Measurements from ENCODE around the gene PTPRM. TPM values are rescaled to one million over a fixed set of nuclear protein-coding genes. Genes with fewer than 3 reads are reported as not detected.

PTPRM gene
- total RNA-seq, 1 donor from 2014 or later: 10.7 TPM

GRCh38 chr18:7896805-7897518 lies 329.8 kb downstream of the PTPRM start:
- intact Hi-C loops (cut with micrococcal nuclease): no loop called here
- H3K27ac Mint-ChIP-seq: no peak overlapping the region
- no peaks in the 10 kb centered on the region for H3K4me1 Mint-ChIP-seq (ENCODE audit: low read depth)
- H3K27me3 Mint-ChIP-seq (ENCODE audit: insufficient read depth): no peaks in the 10 kb centered on the region
- no peaks in the 10 kb centered on the region for H3K36me3 Mint-ChIP-seq (ENCODE audit: low read depth)
- no peak overlapping the region for H3K4me3 Mint-ChIP-seq
- no peaks in the 10 kb centered on the region for H3K9me3 Mint-ChIP-seq
- no peak for DNase-seq (ENCODE audit: low spot score)

- Mint-ChIP-seq H3K36me3 (ENCODE audit: low read depth) (no peaks in the 10 kb centered on the region), H3K4me1 (ENCODE audit: low read depth) (no peaks in the 10 kb centered on the region), H3K4me3 (no peak overlapping the region), H3K9me3 (no peaks in the 10 kb centered on the region), H3K27me3 (ENCODE audit: insufficient read depth) (no peaks in the 10 kb centered on the region), H3K27ac (no peak overlapping the region)
- intact Hi-C loops (cut with micrococcal nuclease): no loop called here
- DNase-seq (ENCODE audit: low spot score): no peak
Measured at GRCh38 chr18:7898181-7898580, 331.1 kb downstream of the PTPRM start.

DNA sequence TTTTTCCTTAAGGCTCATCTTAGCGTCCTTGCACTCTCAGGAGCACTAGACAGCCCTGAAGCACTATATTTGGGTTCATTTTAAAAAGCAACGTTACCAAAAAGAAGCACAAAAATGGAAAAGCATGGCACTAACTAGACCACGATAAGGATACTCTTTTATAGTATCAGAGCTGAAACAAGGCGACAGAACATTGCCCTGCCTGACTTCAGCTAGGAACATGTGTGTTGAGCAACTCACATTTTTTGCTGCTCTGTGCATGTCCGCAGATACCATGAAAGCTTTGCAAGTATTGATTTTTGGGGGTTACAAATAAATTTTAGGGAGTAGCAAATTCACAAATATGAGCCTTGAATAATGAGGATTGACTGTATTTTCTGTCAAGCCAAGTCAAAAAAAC lies 332.0 kb downstream of the PTPRM start:
- H3K36me3 Mint-ChIP-seq (ENCODE audit: low read depth): no peaks in the 10 kb centered on the region
- H3K27ac Mint-ChIP-seq: no peak overlapping the region
- no peaks in the 10 kb centered on the region for H3K4me1 Mint-ChIP-seq (ENCODE audit: low read depth)
- no peak for DNase-seq (ENCODE audit: low spot score)
- no peaks in the 10 kb centered on the region for H3K27me3 Mint-ChIP-seq (ENCODE audit: insufficient read depth)
- H3K4me3 Mint-ChIP-seq: no peak overlapping the region
- H3K9me3 Mint-ChIP-seq: no peaks in the 10 kb centered on the region
- intact Hi-C loops (cut with micrococcal nuclease): no loop called here

DNA sequence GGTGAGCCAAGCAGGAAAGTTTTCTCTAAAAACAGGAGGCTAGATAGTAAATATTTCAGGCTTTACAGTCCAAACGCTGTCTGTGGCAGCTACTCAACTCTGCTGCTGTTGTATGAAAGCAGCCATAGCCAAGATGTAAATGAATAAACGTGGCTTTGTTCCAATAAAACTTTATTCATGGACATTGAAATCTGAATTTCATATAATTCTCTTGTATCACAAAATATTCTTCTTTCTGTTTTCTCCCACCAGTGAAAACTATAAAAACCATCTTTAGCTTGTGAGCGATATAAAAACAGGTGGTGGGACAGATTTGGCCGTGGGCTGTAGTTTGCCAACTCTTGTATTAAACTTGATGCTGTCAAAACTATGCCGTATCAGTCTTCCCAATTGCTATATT lies 333.0 kb downstream of the PTPRM start:
- H3K4me1 Mint-ChIP-seq (ENCODE audit: low read depth): no peaks in the 10 kb centered on the region
- intact Hi-C loops (cut with micrococcal nuclease): no loop called here
- H3K27ac Mint-ChIP-seq: no peak overlapping the region
- H3K36me3 Mint-ChIP-seq (ENCODE audit: low read depth): no peaks in the 10 kb centered on the region
- H3K4me3 Mint-ChIP-seq: no peak overlapping the region
- H3K27me3 Mint-ChIP-seq (ENCODE audit: insufficient read depth): no peaks in the 10 kb centered on the region
- H3K9me3 Mint-ChIP-seq: no peaks in the 10 kb centered on the region
- no peak for DNase-seq (ENCODE audit: low spot score)

DNA sequence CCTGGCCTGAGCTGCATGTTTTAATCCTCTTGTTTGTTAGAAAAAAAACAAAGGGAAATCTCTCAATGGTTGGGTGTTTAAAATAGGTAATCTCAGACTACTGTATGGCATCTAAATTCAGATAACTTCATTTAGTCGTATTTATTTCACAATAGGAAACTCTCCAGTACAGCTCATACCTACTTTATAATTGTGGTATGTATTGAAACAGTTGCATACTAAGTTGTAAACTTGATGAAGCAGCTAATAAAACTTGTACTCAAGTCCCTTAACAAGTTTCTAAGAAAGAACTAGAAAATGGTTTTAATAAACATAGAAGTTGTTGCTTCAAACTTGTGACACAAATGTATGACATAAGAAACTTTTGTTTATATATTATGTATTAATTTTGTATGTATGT lies 334.5 kb downstream of the PTPRM start:
- Mint-ChIP-seq H3K27me3 (ENCODE audit: insufficient read depth) (no peaks in the 10 kb centered on the region), H3K27ac (no peak overlapping the region), H3K4me1 (ENCODE audit: low read depth) (no peaks in the 10 kb centered on the region), H3K9me3 (no peaks in the 10 kb centered on the region), H3K36me3 (ENCODE audit: low read depth) (no peaks in the 10 kb centered on the region), H3K4me3 (no peak overlapping the region)
- no peak for DNase-seq (ENCODE audit: low spot score)
- intact Hi-C loops (cut with micrococcal nuclease): no loop called here

GRCh38 chr18:7902399-7902839 lies 335.3 kb downstream of the PTPRM start:
- H3K4me3 Mint-ChIP-seq: no peak overlapping the region
- H3K36me3 Mint-ChIP-seq (ENCODE audit: low read depth): no peaks in the 10 kb centered on the region
- no peak overlapping the region for H3K27ac Mint-ChIP-seq
- no peaks in the 10 kb centered on the region for H3K9me3 Mint-ChIP-seq
- intact Hi-C loops (cut with micrococcal nuclease): no loop called here
- H3K4me1 Mint-ChIP-seq (ENCODE audit: low read depth): no peaks in the 10 kb centered on the region
- no peaks in the 10 kb centered on the region for H3K27me3 Mint-ChIP-seq (ENCODE audit: insufficient read depth)
- DNase-seq (ENCODE audit: low spot score): no peak

- no peak for DNase-seq (ENCODE audit: low spot score)
- no peaks in the 10 kb centered on the region for H3K9me3 Mint-ChIP-seq
- no peak overlapping the region for H3K27ac Mint-ChIP-seq
- intact Hi-C loops (cut with micrococcal nuclease): no loop called here
- H3K4me3 Mint-ChIP-seq: no peak overlapping the region
- H3K27me3 Mint-ChIP-seq (ENCODE audit: insufficient read depth): no peaks in the 10 kb centered on the region
- H3K4me1 Mint-ChIP-seq (ENCODE audit: low read depth): no peaks in the 10 kb centered on the region
- H3K36me3 Mint-ChIP-seq (ENCODE audit: low read depth): no peaks in the 10 kb centered on the region
Measured at GRCh38 chr18:7904529-7904928, 337.4 kb downstream of the PTPRM start.

DNA sequence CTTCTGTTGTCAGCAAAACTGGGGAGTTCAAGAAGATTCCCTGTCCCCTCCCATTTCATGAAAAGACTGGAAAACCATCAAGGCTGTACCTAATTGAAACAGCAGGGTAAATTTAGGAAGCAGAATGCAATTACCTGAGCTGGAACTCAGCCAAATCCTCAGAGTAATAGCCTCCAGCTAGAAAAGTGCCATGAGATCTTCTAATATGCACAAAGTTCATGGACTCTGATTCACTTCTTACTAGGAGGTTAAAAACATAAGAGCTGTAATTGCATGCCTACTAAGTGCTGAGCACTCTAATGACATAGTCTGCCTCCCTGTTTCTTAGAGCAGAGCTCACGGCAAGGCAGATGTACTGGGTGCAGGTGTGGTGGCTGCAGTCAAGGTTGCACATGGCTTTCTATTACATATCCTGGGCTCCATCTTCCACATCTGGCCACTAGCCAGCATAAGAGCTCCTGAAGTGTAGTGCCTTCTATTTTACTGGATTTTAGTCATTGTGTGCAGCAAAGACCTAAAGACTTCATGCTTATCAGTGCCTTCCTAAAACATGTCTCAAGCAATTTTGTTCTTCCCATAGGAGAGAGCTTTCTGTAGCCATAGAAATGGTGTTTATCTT lies 341.7 kb downstream of the PTPRM start:
- no peak overlapping the region for H3K27ac Mint-ChIP-seq
- no peaks in the 10 kb centered on the region for H3K27me3 Mint-ChIP-seq (ENCODE audit: insufficient read depth)
- intact Hi-C loops (cut with micrococcal nuclease): no loop called here
- H3K4me3 Mint-ChIP-seq: no peak overlapping the region
- no peak for DNase-seq (ENCODE audit: low spot score)
- H3K4me1 Mint-ChIP-seq (ENCODE audit: low read depth): no peaks in the 10 kb centered on the region
- no peaks in the 10 kb centered on the region for H3K36me3 Mint-ChIP-seq (ENCODE audit: low read depth)
- no peaks in the 10 kb centered on the region for H3K9me3 Mint-ChIP-seq

DNA sequence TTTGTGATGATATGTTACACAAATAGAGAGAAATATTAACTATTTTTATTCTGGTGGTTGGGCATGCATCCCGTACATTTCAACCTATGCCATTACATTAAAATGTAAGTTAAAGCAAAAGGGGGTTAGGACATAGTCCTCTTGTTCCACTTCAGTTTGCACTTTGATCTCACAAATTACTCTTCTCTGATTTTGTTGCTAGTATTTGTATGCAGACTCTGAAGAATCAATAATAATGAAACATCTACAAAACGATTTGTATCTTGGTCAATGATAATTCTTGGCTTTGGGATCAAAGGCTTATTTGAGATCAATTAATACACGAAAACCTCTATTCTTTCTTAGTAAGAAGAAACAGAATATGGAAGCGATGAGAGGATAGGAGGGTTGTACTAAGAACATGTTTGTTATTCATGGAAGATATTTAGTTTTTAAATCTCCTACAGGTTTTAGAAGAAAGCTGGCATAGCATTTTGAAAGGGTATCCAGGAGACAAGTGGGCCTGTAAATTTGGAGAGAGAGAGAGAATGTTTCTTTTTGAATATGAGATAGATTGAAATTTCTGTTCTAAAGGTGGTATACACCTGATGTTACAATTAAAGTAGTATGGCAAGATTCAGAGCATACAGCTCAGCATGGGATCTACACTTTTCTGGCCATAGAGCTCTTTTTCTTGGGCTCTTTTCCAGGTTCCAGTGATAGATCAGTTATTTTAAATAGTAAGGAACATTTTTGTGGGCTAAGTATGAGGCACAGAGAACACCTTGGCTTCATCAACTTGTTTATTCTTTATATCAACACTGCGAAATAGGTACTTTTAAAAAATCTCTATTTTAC lies 347.9 kb downstream of the PTPRM start:
- Mint-ChIP-seq H3K4me1 (ENCODE audit: low read depth) (no peaks in the 10 kb centered on the region), H3K9me3 (no peaks in the 10 kb centered on the region), H3K27me3 (ENCODE audit: insufficient read depth) (peaks cover 2% of the 10 kb centered on the region), H3K27ac (no peak overlapping the region), H3K4me3 (no peak overlapping the region), H3K36me3 (ENCODE audit: low read depth) (no peaks in the 10 kb centered on the region)
- no peak for DNase-seq (ENCODE audit: low spot score)
- intact Hi-C loops (cut with micrococcal nuclease): no loop called here

- Mint-ChIP-seq H3K4me3 (no peak overlapping the region), H3K27me3 (ENCODE audit: insufficient read depth) (peaks cover 2% of the 10 kb centered on the region), H3K9me3 (peaks cover 7% of the 10 kb centered on the region), H3K27ac (no peak overlapping the region), H3K4me1 (ENCODE audit: low read depth) (no peaks in the 10 kb centered on the region), H3K36me3 (ENCODE audit: low read depth) (no peaks in the 10 kb centered on the region)
- DNase-seq (ENCODE audit: low spot score): no peak
- intact Hi-C loops (cut with micrococcal nuclease): no loop called here
Measured at GRCh38 chr18:7918701-7919100, 351.6 kb downstream of the PTPRM start.

GRCh38 chr18:7919565-7919964 lies 352.4 kb downstream of the PTPRM start:
- H3K4me3 Mint-ChIP-seq: no peak overlapping the region
- DNase-seq (ENCODE audit: low spot score): no peak

GRCh38 chr18:7921938-7922587 lies 354.9 kb downstream of the PTPRM start:
- Mint-ChIP-seq H3K9me3 (peaks cover 10% of the 10 kb centered on the region), H3K36me3 (ENCODE audit: low read depth) (no peaks in the 10 kb centered on the region), H3K4me1 (ENCODE audit: low read depth) (no peaks in the 10 kb centered on the region), H3K27ac (no peak overlapping the region), H3K4me3 (no peak overlapping the region), H3K27me3 (ENCODE audit: insufficient read depth) (no peaks in the 10 kb centered on the region)
- DNase-seq (ENCODE audit: low spot score): no peak
- intact Hi-C loops (cut with micrococcal nuclease): no loop called here

More at GRCh38 chr18:7919565-7919964, 352.4 kb downstream of the PTPRM start:
- no peaks in the 10 kb centered on the region for H3K4me1 Mint-ChIP-seq (ENCODE audit: low read depth)
- H3K27ac Mint-ChIP-seq: no peak overlapping the region
- intact Hi-C loops (cut with micrococcal nuclease): no loop called here
- H3K27me3 Mint-ChIP-seq (ENCODE audit: insufficient read depth): peaks cover 2% of the 10 kb centered on the region
- no peaks in the 10 kb centered on the region for H3K36me3 Mint-ChIP-seq (ENCODE audit: low read depth)
- peaks cover 10% of the 10 kb centered on the region for H3K9me3 Mint-ChIP-seq

DNA sequence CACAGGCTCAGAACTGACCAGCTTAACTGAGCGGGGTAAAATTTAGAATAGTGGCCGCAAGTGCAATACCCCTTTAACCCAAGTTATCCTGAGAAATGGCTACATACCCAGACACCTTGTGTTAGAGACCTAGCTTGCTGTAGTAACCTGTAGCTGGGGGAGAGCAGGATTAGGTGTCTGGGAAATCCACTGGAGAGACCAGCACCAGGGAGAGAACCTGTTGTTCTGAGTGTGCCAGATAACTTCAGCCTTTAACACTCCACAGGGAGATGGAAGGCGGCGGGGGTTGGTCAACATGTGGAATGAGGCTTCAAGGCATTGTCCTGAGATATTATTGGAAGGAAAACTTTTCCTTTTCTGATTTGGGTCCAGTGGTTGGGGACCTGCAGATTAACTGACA lies 356.0 kb downstream of the PTPRM start:
- peaks cover 10% of the 10 kb centered on the region for H3K9me3 Mint-ChIP-seq
- no peaks in the 10 kb centered on the region for H3K27me3 Mint-ChIP-seq (ENCODE audit: insufficient read depth)
- intact Hi-C loops (cut with micrococcal nuclease): no loop called here
- H3K4me1 Mint-ChIP-seq (ENCODE audit: low read depth): no peaks in the 10 kb centered on the region
- H3K36me3 Mint-ChIP-seq (ENCODE audit: low read depth): no peaks in the 10 kb centered on the region
- DNase-seq (ENCODE audit: low spot score): no peak
- no peak overlapping the region for H3K27ac Mint-ChIP-seq
- no peak overlapping the region for H3K4me3 Mint-ChIP-seq

All from activated T-helper 1 cell treated with anti-CD3 and anti-CD28 coated beads, Interleukin-12 subunit alpha, Interleukin-12 subunit beta, Interleukin-2, Interleukin-4 antibody, amounts not matched to agents 30 ng/mL and 10 ng/mL and 1 ng/mL, durations not matched to agents 14 hours and 24 hours and 36 hours (primary cell).